ENCODE measurements around the gene ZBTB16.

ZBTB16 gene, protein sequence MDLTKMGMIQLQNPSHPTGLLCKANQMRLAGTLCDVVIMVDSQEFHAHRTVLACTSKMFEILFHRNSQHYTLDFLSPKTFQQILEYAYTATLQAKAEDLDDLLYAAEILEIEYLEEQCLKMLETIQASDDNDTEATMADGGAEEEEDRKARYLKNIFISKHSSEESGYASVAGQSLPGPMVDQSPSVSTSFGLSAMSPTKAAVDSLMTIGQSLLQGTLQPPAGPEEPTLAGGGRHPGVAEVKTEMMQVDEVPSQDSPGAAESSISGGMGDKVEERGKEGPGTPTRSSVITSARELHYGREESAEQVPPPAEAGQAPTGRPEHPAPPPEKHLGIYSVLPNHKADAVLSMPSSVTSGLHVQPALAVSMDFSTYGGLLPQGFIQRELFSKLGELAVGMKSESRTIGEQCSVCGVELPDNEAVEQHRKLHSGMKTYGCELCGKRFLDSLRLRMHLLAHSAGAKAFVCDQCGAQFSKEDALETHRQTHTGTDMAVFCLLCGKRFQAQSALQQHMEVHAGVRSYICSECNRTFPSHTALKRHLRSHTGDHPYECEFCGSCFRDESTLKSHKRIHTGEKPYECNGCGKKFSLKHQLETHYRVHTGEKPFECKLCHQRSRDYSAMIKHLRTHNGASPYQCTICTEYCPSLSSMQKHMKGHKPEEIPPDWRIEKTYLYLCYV

DNA sequence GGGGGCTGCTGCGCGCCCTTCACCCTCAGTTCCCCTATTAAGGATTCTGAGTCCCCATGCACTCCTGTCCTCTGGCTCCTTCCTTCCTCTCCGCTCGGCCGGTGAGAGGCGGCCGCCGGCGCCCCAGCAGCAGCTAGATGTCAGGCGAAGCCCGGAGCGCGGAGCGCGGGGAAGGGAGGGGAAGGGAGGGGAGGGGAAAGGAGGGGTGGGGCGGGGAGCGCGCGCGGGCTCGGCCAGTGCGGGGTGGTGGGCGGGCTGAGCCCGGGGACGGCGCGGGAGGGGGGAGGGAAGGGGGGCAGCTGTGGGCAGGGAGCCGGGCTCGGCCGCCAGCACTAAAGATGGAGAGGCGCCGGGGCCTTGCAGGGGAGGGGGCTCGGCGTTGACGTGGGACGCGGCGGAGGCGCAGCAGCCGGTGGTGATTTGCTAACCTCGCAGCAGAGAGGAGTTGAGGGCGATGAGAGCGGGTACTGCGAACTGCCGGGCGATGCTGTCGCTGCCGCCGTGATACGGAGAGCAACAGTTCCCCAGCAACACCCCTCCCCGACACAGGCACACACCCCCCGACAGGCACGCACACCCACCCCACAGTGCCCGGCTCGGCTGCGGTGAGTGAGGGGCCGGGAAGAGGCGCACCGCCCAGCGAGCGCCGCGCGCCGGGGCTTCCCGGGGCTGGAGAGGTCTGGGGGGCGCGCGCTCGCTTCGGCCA is at the start of gene ZBTB16:
ZBTB16 (plus strand) TSS at position 434 of the 706 bp plus-strand sequence. CDS start 3,590 bp downstream, outside the sequence.
- TF ChIP-seq, protein P1, sequence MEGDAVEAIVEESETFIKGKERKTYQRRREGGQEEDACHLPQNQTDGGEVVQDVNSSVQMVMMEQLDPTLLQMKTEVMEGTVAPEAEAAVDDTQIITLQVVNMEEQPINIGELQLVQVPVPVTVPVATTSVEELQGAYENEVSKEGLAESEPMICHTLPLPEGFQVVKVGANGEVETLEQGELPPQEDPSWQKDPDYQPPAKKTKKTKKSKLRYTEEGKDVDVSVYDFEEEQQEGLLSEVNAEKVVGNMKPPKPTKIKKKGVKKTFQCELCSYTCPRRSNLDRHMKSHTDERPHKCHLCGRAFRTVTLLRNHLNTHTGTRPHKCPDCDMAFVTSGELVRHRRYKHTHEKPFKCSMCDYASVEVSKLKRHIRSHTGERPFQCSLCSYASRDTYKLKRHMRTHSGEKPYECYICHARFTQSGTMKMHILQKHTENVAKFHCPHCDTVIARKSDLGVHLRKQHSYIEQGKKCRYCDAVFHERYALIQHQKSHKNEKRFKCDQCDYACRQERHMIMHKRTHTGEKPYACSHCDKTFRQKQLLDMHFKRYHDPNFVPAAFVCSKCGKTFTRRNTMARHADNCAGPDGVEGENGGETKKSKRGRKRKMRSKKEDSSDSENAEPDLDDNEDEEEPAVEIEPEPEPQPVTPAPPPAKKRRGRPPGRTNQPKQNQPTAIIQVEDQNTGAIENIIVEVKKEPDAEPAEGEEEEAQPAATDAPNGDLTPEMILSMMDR (conservative IDR thresholded peaks at IDR 0.05; ENCODE audit: low read depth, low read length): peak; percentile 56
- peak within 1 kb of the TSS; percentile 95 for H3K4me3 ChIP-seq (ENCODE audit: low read depth, low read length)
- DNase-seq (ENCODE audit: low read depth): peak; percentile 94

DNA sequence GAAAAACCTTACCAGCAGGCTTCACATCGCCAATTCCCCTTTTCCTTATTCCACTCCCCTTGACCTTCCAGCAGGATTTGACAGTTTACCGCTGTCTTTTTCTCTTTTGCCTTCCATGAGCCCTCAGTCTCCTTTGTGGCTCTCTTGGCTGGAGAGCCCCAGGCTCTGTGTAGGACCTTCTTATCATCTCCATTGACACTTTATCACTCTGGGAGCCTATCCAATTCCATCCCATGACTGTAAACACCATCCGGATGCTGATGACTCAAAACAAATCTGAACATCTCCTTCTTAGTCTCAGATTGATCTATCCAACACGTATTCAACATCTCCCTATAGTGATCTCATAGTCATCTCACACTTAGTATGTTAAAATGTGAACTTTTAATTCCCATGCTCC is 48.6 kb upstream of the ZBTB16 start:
- no peak overlapping the region for H3K4me3 ChIP-seq (ENCODE audit: low read depth, low read length)
- TF ChIP-seq, protein P1 (conservative IDR thresholded peaks at IDR 0.05; ENCODE audit: low read depth, low read length): no peak
- DNase-seq (ENCODE audit: low read depth): no peak

DNA sequence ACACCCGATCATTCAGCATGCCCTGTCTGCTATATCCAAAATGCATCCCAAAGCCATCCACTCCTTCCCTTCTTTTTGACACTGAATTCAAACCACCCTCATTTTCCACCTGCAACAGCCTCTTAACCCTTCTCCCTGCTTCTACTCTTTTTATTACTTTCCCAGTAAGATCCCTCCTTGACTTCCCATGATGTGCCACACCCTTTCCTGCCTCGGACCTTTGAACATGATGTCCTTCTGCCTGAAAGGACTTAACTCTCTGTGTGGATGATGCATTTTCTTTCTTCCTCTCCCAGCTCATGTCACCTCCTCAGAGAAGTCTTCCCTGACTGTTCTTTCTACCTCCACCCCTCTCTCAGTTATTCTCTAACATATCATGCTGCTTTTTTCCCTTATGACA is 48.1 kb upstream of the ZBTB16 start:
- no peak for DNase-seq (ENCODE audit: low read depth)
- TF ChIP-seq, protein P1 (conservative IDR thresholded peaks at IDR 0.05; ENCODE audit: low read depth, low read length): no peak

DNA sequence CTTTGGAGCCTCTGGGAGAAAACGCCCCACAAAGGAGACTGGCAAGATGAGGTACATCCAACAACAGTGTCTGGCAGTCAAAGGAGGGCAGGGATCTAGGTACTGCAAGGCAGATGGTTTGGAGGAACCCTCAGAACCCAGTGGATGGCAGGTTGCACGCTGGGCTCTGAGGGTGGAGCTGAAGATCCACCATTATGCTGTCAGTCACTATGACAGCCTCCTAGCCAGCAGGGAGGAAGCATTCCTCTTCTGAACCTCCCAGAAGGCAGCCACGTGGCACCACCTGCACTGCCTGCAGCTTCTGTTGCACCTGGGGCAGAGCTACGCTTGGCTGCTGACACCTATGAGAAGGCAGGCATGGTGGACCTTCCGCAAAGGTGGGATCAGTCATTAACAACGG is 44.4 kb upstream of the ZBTB16 start:
- TF ChIP-seq, protein P1 (conservative IDR thresholded peaks at IDR 0.05; ENCODE audit: low read depth, low read length): no peak

More for the DNA sequence above, 48.1 kb upstream of the ZBTB16 start:
- no peak overlapping the region for H3K4me3 ChIP-seq (ENCODE audit: low read depth, low read length)

DNA sequence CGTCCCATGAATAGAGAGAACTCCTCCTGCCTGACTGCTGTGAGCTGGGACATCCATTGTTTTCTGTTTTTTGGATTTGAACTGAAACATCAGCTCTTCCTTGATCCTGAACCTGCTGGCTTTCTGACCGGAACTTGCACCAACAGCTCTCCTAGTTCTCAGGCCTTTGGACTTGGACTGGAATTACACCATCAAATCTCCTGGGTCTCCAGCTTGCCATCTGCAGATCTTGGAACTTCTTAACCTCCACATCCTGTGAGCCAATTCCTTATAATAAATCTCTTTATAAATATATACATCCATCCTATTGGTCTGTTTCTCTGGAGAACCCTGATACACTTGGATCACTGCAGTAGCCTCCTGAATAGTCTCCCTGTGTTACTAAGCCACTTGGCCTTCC is 42.5 kb upstream of the ZBTB16 start:
- H3K4me3 ChIP-seq (ENCODE audit: low read depth, low read length): no peak overlapping the region
- TF ChIP-seq, protein P1 (conservative IDR thresholded peaks at IDR 0.05; ENCODE audit: low read depth, low read length): no peak
- DNase-seq (ENCODE audit: low read depth): no peak

More for the DNA sequence above, 44.4 kb upstream of the ZBTB16 start:
- H3K4me3 ChIP-seq (ENCODE audit: low read depth, low read length): no peak overlapping the region
- no peak for DNase-seq (ENCODE audit: low read depth)

DNA sequence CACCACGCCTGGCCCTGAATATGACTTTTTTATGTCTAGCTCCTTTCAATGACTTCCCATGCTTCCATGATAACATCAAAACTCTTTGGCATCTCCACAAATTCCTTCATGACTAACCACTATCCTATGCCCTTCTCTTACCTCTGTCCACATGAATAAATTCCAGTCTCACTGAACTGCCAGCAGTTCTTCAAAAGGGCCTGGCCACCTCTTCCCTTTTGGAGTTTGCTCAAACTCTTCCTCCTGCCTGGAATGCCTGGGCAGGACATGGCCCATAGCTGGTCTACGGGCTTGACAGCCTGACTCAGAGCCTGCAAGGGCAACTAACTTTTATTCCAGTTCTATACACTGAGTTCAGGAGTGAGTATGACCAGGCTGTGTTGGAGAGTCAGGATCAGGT is 41.8 kb upstream of the ZBTB16 start:
- TF ChIP-seq, protein P1 (conservative IDR thresholded peaks at IDR 0.05; ENCODE audit: low read depth, low read length): no peak
- DNase-seq (ENCODE audit: low read depth): no peak
- H3K4me3 ChIP-seq (ENCODE audit: low read depth, low read length): no peak overlapping the region
